ENCODE measurements around the gene PRR20D.
"Not testable (repeated sequence)": the region's sequence is repeated elsewhere in the genome, so short reads cannot be mapped to it uniquely, and the experiment has no call there.

PRR20D gene

GRCh38 chr13:57160332-57160731, at the start of gene PRR20D:
Gene PRR20D, plus strand, starts transcription at chr13:57160632. Its CDS starts 387 bp downstream, at chr13:57161019.
- not testable (repeated sequence) for H3K9ac ChIP-seq (ENCODE audit: low read length); H3K4me1 ChIP-seq (ENCODE audit: control insufficient read depth, low read depth, low read length); H3K27me3 ChIP-seq (ENCODE audit: control insufficient read depth, insufficient read depth, low read length); H3K27ac ChIP-seq (ENCODE audit: low read length); H3K4me3 ChIP-seq (ENCODE audit: low read length); H3K36me3 ChIP-seq (ENCODE audit: control insufficient read depth, low read depth, low read length); H3K9me3 ChIP-seq (ENCODE audit: control insufficient read depth, low read depth, low read length)

GRCh38 chr13:57114945-57115344, 45.5 kb upstream of the PRR20D start:
- Histone ChIP-seq H3K4me3 (ENCODE audit: low read length) (no peak overlapping the region), H3K27me3 (ENCODE audit: control insufficient read depth, insufficient read depth, low read length) (no peaks in the 10 kb centered on the region), H3K9me3 (ENCODE audit: control insufficient read depth, low read depth, low read length) (no peaks in the 10 kb centered on the region), H3K36me3 (ENCODE audit: control insufficient read depth, low read depth, low read length) (no peaks in the 10 kb centered on the region), H3K27ac (ENCODE audit: low read length) (no peak overlapping the region), H3K9ac (ENCODE audit: low read length) (no peak overlapping the region), H3K4me1 (ENCODE audit: control insufficient read depth, low read depth, low read length) (no peaks in the 10 kb centered on the region)

GRCh38 chr13:57123681-57124080, 36.8 kb upstream of the PRR20D start:
- Histone ChIP-seq H3K4me1 (ENCODE audit: control insufficient read depth, low read depth, low read length) (no peaks in the 10 kb centered on the region), H3K27me3 (ENCODE audit: control insufficient read depth, insufficient read depth, low read length) (no peaks in the 10 kb centered on the region), H3K27ac (ENCODE audit: low read length) (no peak overlapping the region), H3K9ac (ENCODE audit: low read length) (no peak overlapping the region), H3K9me3 (ENCODE audit: control insufficient read depth, low read depth, low read length) (no peaks in the 10 kb centered on the region), H3K36me3 (ENCODE audit: control insufficient read depth, low read depth, low read length) (no peaks in the 10 kb centered on the region), H3K4me3 (ENCODE audit: low read length) (no peak overlapping the region)

GRCh38 chr13:57128909-57129308, 31.5 kb upstream of the PRR20D start:
- Histone ChIP-seq H3K36me3 (ENCODE audit: control insufficient read depth, low read depth, low read length) (no peaks in the 10 kb centered on the region), H3K4me3 (ENCODE audit: low read length) (no peak overlapping the region), H3K9me3 (ENCODE audit: control insufficient read depth, low read depth, low read length) (no peaks in the 10 kb centered on the region), H3K27me3 (ENCODE audit: control insufficient read depth, insufficient read depth, low read length) (no peaks in the 10 kb centered on the region), H3K9ac (ENCODE audit: low read length) (no peak overlapping the region), H3K4me1 (ENCODE audit: control insufficient read depth, low read depth, low read length) (no peaks in the 10 kb centered on the region), H3K27ac (ENCODE audit: low read length) (no peak overlapping the region)

- Histone ChIP-seq H3K4me3 (ENCODE audit: low read length) (no peak overlapping the region), H3K4me1 (ENCODE audit: control insufficient read depth, low read depth, low read length) (no peaks in the 10 kb centered on the region), H3K27ac (ENCODE audit: low read length) (no peak overlapping the region), H3K36me3 (ENCODE audit: control insufficient read depth, low read depth, low read length) (no peaks in the 10 kb centered on the region), H3K9ac (ENCODE audit: low read length) (no peak overlapping the region), H3K9me3 (ENCODE audit: control insufficient read depth, low read depth, low read length) (no peaks in the 10 kb centered on the region), H3K27me3 (ENCODE audit: control insufficient read depth, insufficient read depth, low read length) (no peaks in the 10 kb centered on the region)
Observed at GRCh38 chr13:57136093-57136492, 24.3 kb upstream of the PRR20D start.

- no peak overlapping the region for H3K27ac ChIP-seq (ENCODE audit: low read length)
- H3K9ac ChIP-seq (ENCODE audit: low read length), result no peak overlapping the region
- H3K4me1 ChIP-seq (ENCODE audit: control insufficient read depth, low read depth, low read length), result no peaks in the 10 kb centered on the region
- no peaks in the 10 kb centered on the region for H3K27me3 ChIP-seq (ENCODE audit: control insufficient read depth, insufficient read depth, low read length)
- H3K9me3 ChIP-seq (ENCODE audit: control insufficient read depth, low read depth, low read length), result no peaks in the 10 kb centered on the region
- no peaks in the 10 kb centered on the region for H3K36me3 ChIP-seq (ENCODE audit: control insufficient read depth, low read depth, low read length)
- no peak overlapping the region for H3K4me3 ChIP-seq (ENCODE audit: low read length)
Observed at GRCh38 chr13:57137585-57137984, 22.8 kb upstream of the PRR20D start.

- Histone ChIP-seq H3K9ac (ENCODE audit: low read length) (no peak overlapping the region), H3K4me1 (ENCODE audit: control insufficient read depth, low read depth, low read length) (no peaks in the 10 kb centered on the region), H3K27ac (ENCODE audit: low read length) (no peak overlapping the region), H3K27me3 (ENCODE audit: control insufficient read depth, insufficient read depth, low read length) (no peaks in the 10 kb centered on the region), H3K4me3 (ENCODE audit: low read length) (no peak overlapping the region), H3K9me3 (ENCODE audit: control insufficient read depth, low read depth, low read length) (no peaks in the 10 kb centered on the region), H3K36me3 (ENCODE audit: control insufficient read depth, low read depth, low read length) (no peaks in the 10 kb centered on the region)
Observed at GRCh38 chr13:57138988-57139387, 21.4 kb upstream of the PRR20D start.

- H3K9me3 ChIP-seq (ENCODE audit: control insufficient read depth, low read depth, low read length); H3K27me3 ChIP-seq (ENCODE audit: control insufficient read depth, insufficient read depth, low read length); H3K27ac ChIP-seq (ENCODE audit: low read length); H3K4me3 ChIP-seq (ENCODE audit: low read length); H3K4me1 ChIP-seq (ENCODE audit: control insufficient read depth, low read depth, low read length); H3K36me3 ChIP-seq (ENCODE audit: control insufficient read depth, low read depth, low read length); H3K9ac ChIP-seq (ENCODE audit: low read length): not testable (repeated sequence)
Observed at GRCh38 chr13:57139781-57140180, 20.7 kb upstream of the PRR20D start.

GRCh38 chr13:57140235-57140968, 20.0 kb upstream of the PRR20D start, which contains the start of gene PRR20A:
Gene PRR20A, plus strand, starts transcription at chr13:57140918. Its CDS starts 387 bp downstream, at chr13:57141305.
- H3K27ac ChIP-seq (ENCODE audit: low read length); H3K9me3 ChIP-seq (ENCODE audit: control insufficient read depth, low read depth, low read length); H3K27me3 ChIP-seq (ENCODE audit: control insufficient read depth, insufficient read depth, low read length); H3K36me3 ChIP-seq (ENCODE audit: control insufficient read depth, low read depth, low read length); H3K4me1 ChIP-seq (ENCODE audit: control insufficient read depth, low read depth, low read length); H3K9ac ChIP-seq (ENCODE audit: low read length); H3K4me3 ChIP-seq (ENCODE audit: low read length): not testable (repeated sequence)

GRCh38 chr13:57147188-57147587, 13.2 kb upstream of the PRR20D start, which contains the start of gene PRR20B:
Gene PRR20B, plus strand, starts transcription at chr13:57147488. Its CDS starts 387 bp downstream, at chr13:57147875.
- not testable (repeated sequence) for H3K4me1 ChIP-seq (ENCODE audit: control insufficient read depth, low read depth, low read length); H3K4me3 ChIP-seq (ENCODE audit: low read length); H3K27ac ChIP-seq (ENCODE audit: low read length); H3K36me3 ChIP-seq (ENCODE audit: control insufficient read depth, low read depth, low read length); H3K9ac ChIP-seq (ENCODE audit: low read length); H3K27me3 ChIP-seq (ENCODE audit: control insufficient read depth, insufficient read depth, low read length); H3K9me3 ChIP-seq (ENCODE audit: control insufficient read depth, low read depth, low read length)

GRCh38 chr13:57148106-57148505, 12.3 kb upstream of the PRR20D start:
- not testable (repeated sequence) for H3K27ac ChIP-seq (ENCODE audit: low read length); H3K4me3 ChIP-seq (ENCODE audit: low read length); H3K27me3 ChIP-seq (ENCODE audit: control insufficient read depth, insufficient read depth, low read length); H3K9ac ChIP-seq (ENCODE audit: low read length); H3K9me3 ChIP-seq (ENCODE audit: control insufficient read depth, low read depth, low read length); H3K4me1 ChIP-seq (ENCODE audit: control insufficient read depth, low read depth, low read length); H3K36me3 ChIP-seq (ENCODE audit: control insufficient read depth, low read depth, low read length)

GRCh38 chr13:57153761-57154160, 6.7 kb upstream of the PRR20D start, which contains the start of gene PRR20C:
Gene PRR20C, plus strand, starts transcription at chr13:57154061. Its CDS starts 387 bp downstream, at chr13:57154448.
- H3K9me3 ChIP-seq (ENCODE audit: control insufficient read depth, low read depth, low read length); H3K4me1 ChIP-seq (ENCODE audit: control insufficient read depth, low read depth, low read length); H3K4me3 ChIP-seq (ENCODE audit: low read length); H3K27ac ChIP-seq (ENCODE audit: low read length); H3K27me3 ChIP-seq (ENCODE audit: control insufficient read depth, insufficient read depth, low read length); H3K9ac ChIP-seq (ENCODE audit: low read length); H3K36me3 ChIP-seq (ENCODE audit: control insufficient read depth, low read depth, low read length): not testable (repeated sequence)
